ENCODE results near the gene MIX23.
A peak's percentile ranks its signal among the peaks of the same experiment; 100 is the strongest.
"Not testable (repeated sequence)": the region's sequence is repeated elsewhere in the genome, so short reads cannot be mapped to it uniquely, and the experiment has no call there.

MIX23 gene

GRCh38 chr3:122391681-122392446 lies 8.8 kb upstream of the MIX23 start:
- no peak for DNase-seq

- DNase-seq: no peak
Measured at GRCh38 chr3:122390665-122391064, 7.6 kb upstream of the MIX23 start.

- DNase-seq: no peak
Measured at GRCh38 chr3:122389892-122390291, 6.9 kb upstream of the MIX23 start.

GRCh38 chr3:122389197-122389596 lies 6.2 kb upstream of the MIX23 start:
- DNase-seq: no peak

GRCh38 chr3:122387709-122388108 lies 4.7 kb upstream of the MIX23 start:
- DNase-seq: no peak

GRCh38 chr3:122383771-122384697 lies 1.0 kb upstream of the MIX23 start, which contains the start of gene FAM162A:
TSS of gene FAM162A (plus strand) at chr3:122384182. CDS start at chr3:122384266, 84 bp downstream.
- peak; percentile 78 for DNase-seq

- no peak for DNase-seq
Measured at GRCh38 chr3:122377975-122378374, 5.1 kb downstream of the MIX23 start.

GRCh38 chr3:122374034-122374433 lies 9.0 kb downstream of the MIX23 start:
- DNase-seq: no peak

GRCh38 chr3:122366379-122366749 lies 16.7 kb downstream of the MIX23 start:
- no peak for DNase-seq

GRCh38 chr3:122365582-122366378 lies 17.3 kb downstream of the MIX23 start:
- not testable (repeated sequence) for DNase-seq

GRCh38 chr3:122365073-122365472 lies 18.0 kb downstream of the MIX23 start:
- no peak for DNase-seq

- no peak for DNase-seq
Measured at GRCh38 chr3:122364490-122364889, 18.5 kb downstream of the MIX23 start.

- no peak for DNase-seq
Measured at GRCh38 chr3:122362026-122362425, 21.0 kb downstream of the MIX23 start.

- DNase-seq: no peak
Measured at GRCh38 chr3:122358703-122359032, 24.4 kb downstream of the MIX23 start.

GRCh38 chr3:122357828-122358702 lies 25.0 kb downstream of the MIX23 start:
- DNase-seq: no peak

GRCh38 chr3:122356402-122356801 lies 26.6 kb downstream of the MIX23 start:
- DNase-seq: peak; percentile 87

GRCh38 chr3:122355612-122356011 lies 27.4 kb downstream of the MIX23 start:
- no peak for DNase-seq

- no peak for DNase-seq
Measured at GRCh38 chr3:122353893-122354401, 29.1 kb downstream of the MIX23 start.

GRCh38 chr3:122353215-122353614 lies 29.8 kb downstream of the MIX23 start:
- DNase-seq: no peak

GRCh38 chr3:122351612-122352011 lies 31.4 kb downstream of the MIX23 start:
- no peak for DNase-seq

- no peak for DNase-seq
Measured at GRCh38 chr3:122350814-122351418, 32.1 kb downstream of the MIX23 start.

- no peak for DNase-seq
Measured at GRCh38 chr3:122349171-122349570, 33.9 kb downstream of the MIX23 start.

Data from NCI-H1436 treated with DMSO at 0.1 percent for 48 hours (cell line).